ENCODE measurements around the gene TEX14.
"Not testable (repeated sequence)": the region's sequence is repeated elsewhere in the genome, so short reads cannot be mapped to it uniquely, and the experiment has no call there.

The TEX14 gene

DNA sequence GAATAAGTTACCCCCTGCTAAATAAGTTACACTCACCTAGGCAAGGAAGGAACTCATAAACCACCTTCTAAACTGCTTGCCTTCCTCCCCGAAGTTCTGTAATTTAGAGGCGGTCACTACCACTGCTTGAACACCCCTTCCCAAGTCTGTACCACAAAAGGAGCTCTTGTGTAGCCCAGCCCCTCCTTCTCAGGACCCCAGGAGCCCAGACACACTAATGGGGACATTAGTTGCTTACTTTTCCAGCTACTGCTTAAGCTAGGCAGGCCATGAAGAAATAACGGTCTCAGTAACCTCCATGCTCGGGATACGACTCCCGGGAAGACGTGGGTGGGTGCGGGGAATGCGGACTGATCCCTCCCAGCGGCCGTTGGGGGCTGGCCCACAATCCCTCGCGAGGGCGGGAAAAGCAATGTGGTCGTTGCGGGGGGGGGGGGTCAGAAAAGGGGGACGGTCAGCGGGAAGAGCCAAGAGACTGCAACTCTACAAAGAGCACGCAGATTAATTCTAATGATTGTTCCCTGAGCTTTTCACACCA is at the start of gene TEX14:
TSS of gene TEX14 (minus strand) at position 345 of the 538 bp plus-strand sequence. CDS start 40,044 bp downstream, outside the sequence.
- no peak for DNase-seq

GRCh38 chr17:58741121-58741625 is 49.3 kb upstream of the TEX14 start:
- DNase-seq: peak; percentile 12

- no peak for DNase-seq
These were observed 43.0 kb upstream of the TEX14 start for GRCh38 chr17:58734811-58735210.

GRCh38 chr17:58734040-58734439 is 42.2 kb upstream of the TEX14 start:
- no peak for DNase-seq

GRCh38 chr17:58730937-58731336 is 39.1 kb upstream of the TEX14 start:
- no peak for DNase-seq

- DNase-seq: no peak
These were observed 37.0 kb upstream of the TEX14 start for GRCh38 chr17:58728798-58729197.

- DNase-seq: no peak
These were observed 30.9 kb upstream of the TEX14 start for GRCh38 chr17:58722696-58723095.

DNA sequence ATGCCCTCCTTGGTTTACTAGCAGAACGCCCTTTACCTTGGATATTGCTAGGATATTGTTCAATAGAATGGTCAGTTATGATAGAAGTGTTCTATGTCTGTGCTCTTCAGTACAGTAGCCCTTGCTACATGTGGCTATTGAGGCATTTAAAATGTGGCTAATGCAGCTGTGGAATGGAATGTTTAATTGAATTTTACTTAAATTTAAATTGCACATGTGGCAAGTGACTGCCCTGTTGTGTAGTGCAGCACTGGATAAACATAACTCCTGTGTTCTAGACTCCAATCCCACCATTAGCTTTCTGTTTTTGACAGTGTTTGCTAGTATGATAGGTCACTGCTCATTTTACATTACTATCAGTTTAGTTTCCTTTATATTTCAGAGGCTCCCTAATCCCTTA is 30.4 kb upstream of the TEX14 start:
- no peak for DNase-seq

GRCh38 chr17:58710948-58711552 is 19.2 kb upstream of the TEX14 start:
- peak; percentile 58 for DNase-seq

DNA sequence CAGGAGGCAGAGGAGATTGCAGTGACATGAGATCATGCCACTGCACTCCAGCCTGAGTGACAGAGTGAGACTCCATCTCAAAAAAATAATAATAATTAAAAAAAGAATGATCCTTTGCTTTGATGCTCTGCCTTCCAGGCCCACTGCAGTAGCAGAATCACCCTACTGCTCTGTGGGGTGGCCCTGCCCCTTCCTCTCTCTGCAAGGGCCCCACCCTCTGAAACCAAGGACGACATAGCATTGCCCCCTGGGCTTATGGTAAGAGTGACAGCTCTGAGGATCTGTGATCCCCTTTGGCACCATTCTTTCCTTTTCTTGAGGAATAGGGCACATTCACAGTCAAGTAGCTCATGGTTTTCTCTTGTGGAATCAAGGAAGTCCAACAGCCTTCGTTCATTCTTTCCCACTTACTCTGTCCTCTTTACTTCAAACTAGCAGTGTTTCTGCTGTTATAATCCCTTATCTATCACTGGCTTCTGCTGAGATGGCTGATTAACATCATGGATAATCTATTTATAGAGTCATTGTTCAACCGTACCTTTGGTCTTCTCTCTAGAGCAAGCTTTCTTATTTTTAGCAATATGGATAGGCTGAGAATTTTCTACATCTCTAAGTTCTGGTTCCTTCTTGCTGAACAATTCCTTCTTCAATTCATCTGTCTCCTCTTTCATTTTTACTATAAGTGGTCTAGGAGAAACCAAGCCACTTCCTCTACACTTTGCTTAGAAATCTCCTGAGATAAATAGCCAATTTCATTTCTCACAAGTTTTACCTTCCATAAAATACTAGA is 14.7 kb upstream of the TEX14 start:
- DNase-seq: no peak

- DNase-seq: no peak
These were observed 12.1 kb upstream of the TEX14 start for GRCh38 chr17:58703916-58704286.

DNA sequence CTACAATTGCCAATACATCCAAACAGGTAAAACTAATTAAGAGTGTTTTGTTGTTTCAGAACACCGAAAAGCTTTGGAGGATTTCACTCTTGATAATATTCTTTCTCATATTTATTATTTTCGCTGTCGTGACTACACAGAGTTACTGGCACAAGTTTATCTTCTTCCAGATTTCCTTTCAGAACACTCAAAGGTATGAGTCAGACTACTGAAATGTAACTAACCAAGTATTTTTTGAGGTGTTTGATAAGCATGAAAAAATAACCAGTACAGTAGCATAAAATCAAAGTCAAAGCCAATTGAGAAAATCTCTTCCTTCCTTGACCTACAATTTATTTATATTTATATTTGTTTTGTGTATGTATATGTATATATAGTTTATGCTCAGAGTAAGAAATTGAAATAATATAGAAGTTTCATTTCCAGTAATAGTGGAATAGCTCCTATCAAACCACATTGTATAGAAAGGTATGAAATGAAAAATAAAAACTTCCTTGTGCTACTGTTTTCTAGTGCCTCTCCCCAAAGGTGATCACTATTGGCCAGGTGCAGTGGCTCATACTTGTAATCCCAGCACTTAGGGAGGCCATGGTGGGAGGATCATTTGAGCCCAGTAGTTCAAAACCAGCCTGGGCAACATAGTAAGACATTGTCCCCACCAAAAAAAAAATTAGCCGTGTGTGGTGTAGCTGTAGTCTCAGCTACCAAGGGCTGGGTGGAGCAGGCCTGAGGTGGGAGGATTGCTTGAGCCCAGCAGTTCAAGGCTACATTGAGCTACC is 11.5 kb upstream of the TEX14 start:
- DNase-seq: peak; percentile 46

GRCh38 chr17:58702708-58703107 is 10.9 kb upstream of the TEX14 start:
- DNase-seq: no peak

DNA sequence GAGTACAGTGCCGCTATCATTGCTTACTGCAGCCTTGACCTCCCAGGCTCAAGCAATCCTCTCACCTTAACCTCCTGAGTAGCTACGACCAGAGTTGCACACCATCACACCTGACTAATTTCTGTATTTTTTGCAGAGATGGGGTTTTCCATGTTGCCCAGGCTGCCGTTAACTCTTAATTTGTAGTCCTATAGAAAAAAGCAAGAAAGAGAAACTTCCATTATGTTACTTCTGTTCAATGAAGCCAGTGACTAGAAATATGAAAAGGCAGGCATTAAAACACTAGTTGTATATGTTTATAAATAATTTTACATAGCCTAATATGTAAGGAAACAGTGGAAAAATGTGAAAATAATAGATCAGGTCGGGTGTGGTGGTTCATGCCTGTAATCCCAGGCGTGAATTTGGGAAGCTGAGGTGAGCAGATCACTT is 10.2 kb upstream of the TEX14 start:
- DNase-seq: no peak

DNA sequence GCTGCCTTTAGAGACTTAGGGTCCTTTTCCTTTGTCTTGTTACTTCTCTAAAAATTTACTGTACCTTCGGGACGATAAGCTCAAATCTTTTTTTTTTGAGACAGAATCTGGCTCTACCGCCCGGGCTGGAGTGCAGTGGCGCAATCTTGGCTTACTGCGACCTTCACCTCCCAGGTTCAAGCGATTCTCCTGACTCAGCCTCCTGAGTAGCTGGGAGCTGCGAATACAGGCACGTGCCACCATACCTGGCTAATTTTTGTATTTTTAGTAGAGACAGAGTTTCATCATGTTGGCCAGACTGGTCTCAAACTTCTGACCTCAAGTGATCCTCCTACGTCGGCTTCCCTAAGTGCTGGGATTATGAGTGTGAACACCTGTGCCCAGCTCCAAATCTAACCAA is 7.9 kb upstream of the TEX14 start:
- DNase-seq: no peak

GRCh38 chr17:58694826-58695225 is 3.0 kb upstream of the TEX14 start:
- no peak for DNase-seq

GRCh38 chr17:58694302-58694701 is 2.5 kb upstream of the TEX14 start:
- no peak for DNase-seq

- no peak for DNase-seq
These were observed 1.9 kb upstream of the TEX14 start for GRCh38 chr17:58693751-58694150.

DNA sequence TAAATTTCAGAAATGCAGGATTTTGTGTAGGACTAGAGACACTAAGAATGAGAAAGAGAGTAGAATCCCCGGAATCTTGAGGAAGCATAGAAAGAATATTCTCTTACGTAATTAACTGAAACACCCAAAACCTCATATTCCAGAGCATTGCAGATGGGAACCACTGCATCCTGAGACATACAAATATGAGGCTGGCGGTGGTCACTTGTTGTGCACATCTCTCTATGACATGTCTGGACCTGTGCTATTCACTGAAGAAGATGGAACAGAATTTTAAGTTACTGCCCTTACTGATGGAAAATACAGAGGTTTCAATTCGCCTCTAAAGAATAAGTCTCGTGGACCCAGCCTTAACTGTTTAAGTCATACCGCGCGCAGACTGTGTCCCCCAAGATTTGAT is 1.4 kb upstream of the TEX14 start:
- peak; percentile 15 for DNase-seq

DNA sequence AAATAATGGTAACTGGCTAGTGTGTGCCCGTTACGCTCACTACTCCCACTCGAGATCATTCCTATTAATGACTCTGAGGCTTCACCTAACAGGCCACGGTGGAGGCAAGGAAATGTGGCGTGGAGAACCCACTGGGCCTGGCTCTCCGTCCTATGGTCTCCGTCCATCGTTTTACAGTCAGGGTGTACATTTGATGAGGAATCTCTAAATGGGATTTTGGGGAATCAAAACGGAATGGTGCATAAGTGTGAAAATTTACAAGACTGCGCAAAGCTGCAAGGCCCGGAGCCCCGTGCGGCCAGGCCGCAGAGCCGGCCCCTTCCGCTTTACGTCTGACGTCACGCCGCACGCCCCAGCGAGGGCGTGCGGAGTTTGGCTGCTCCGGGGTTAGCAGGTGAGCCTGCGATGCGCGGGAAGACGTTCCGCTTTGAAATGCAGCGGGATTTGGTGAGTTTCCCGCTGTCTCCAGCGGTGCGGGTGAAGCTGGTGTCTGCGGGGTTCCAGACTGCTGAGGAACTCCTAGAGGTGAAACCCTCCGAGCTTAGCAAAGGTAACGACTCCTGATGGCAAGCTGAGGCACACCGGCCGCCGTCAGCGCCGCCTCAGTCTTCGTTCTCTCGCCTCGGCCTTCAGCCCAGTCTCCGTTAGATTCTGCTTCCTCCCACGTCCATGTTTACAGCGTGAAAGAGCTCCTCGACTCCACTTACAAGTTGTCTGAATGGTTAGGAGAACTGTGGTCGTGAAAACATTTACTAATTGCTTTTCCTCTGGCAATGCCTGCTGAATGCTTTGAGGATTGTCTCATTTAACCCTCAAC is 602 bp upstream of the TEX14 start, which contains the start of gene RAD51C:
TSS of gene RAD51C (plus strand) at position 364 of the 817 bp plus-strand sequence. CDS start at position 406, 42 bp downstream.
- DNase-seq: peak; percentile 86

GRCh38 chr17:58690033-58690432 is 1.8 kb downstream of the TEX14 start:
- not testable (repeated sequence) for DNase-seq

- DNase-seq: no peak
These were observed 3.3 kb downstream of the TEX14 start for GRCh38 chr17:58688521-58688920.

All from EL (cell line).